B cell (primary cell): ENCODE results near the gene GNG3. TPM values are rescaled to one million over a fixed set of nuclear protein-coding genes. Genes with fewer than 3 reads are reported as not detected.

Experiments used
- ATAC-seq: fragments of 200-7000 bp; cut with Tn5 transposase; one replicate; pipeline ENCODE4 v1.10.0; 2021; ENCODE audit warnings: low read depth, mild to moderate bottlenecking, moderate number of reproducible peaks, moderate library complexity
- CTCF ChIA-PET: fragments of 350-600 bp; sonication (Branson Sonifier 250); formaldehyde crosslinking; loops from one replicate; lab custom pipeline; 2021; ENCODE audit warnings: antibody characterized with exemption, inconsistent platforms; lab: Charles Lee
- POLR2A ChIA-PET: fragments of 350-600 bp; sonication (Branson Sonifier 250); formaldehyde crosslinking; loops from one replicate; lab custom pipeline; 2021; ENCODE audit warnings: antibody characterized with exemption; lab: Charles Lee
- DNase-seq: peaks from one replicate; pipeline ENCODE4 v3.0.0; 2013
- H2AFZ ChIP-seq: 2 replicates; pipeline ENCODE4 v1.6.1; 2012; ENCODE audit warnings: mild to moderate bottlenecking, low read depth, low read length; ENCODE audit not compliant: insufficient read depth, poor library complexity, severe bottlenecking
- H3K27ac ChIP-seq, 2 donors: 1 replicate in 1 of 2; 2 replicates in 1 of 2; pipeline ENCODE4 v1.5.1; 2012 to 2013; ENCODE audit warnings: low read length in 2 of 2, mild to moderate bottlenecking in 2 of 2, moderate library complexity in 1 of 2
- H3K27me3 ChIP-seq, 4 experiments: fragments of 200-600 bp in 1 of 4; sonication (generic) in 1 of 4; replicated peaks in 1 of 4; 1 replicate in 2 of 4; 2 replicates in 2 of 4; pipeline versions ENCODE4 v1.6.1 to v1.7.0; 2013 to 2016; ENCODE audit warnings: low read length in 3 of 4, mild to moderate bottlenecking in 2 of 4, mixed read lengths in 1 of 4, moderate library complexity in 1 of 4; ENCODE audit not compliant: insufficient read depth in 4 of 4, control insufficient read depth in 3 of 4; ENCODE audit errors: control extremely low read depth in 1 of 4
- H3K36me3 ChIP-seq, 2 experiments: replicated peaks in 1 of 2; 1 replicate in 1 of 2; 2 replicates in 1 of 2; pipeline versions ENCODE4 v1.6.1 to v1.7.1; 2013; ENCODE audit warnings: low read length in 1 of 2; ENCODE audit not compliant: insufficient read depth in 2 of 2, control insufficient read depth in 1 of 2; ENCODE audit errors: control extremely low read depth in 1 of 2, extremely low read depth in 1 of 2
- H3K4me1 ChIP-seq, 2 donors: fragments of 200-600 bp in 1 of 2; sonication (generic) in 1 of 2; 1 replicate in 1 of 2; 2 replicates in 1 of 2; pipeline versions ENCODE4 v1.5.1 to v1.6.1; 2013 to 2017; ENCODE audit warnings: low read length in 2 of 2; ENCODE audit not compliant: control insufficient read depth in 2 of 2, insufficient read depth in 2 of 2
- H3K4me2 ChIP-seq: replicated peaks from 2 replicates; pipeline ENCODE3; 2012; ENCODE audit warnings: mild to moderate bottlenecking, low read depth, low read length; ENCODE audit not compliant: poor library complexity, severe bottlenecking
- H3K4me3 ChIP-seq, 5 experiments: fragments of 200-600 bp in 1 of 5; sonication (generic) in 1 of 5; 1 replicate in 3 of 5; 2 replicates in 2 of 5; pipeline versions ENCODE4 v1.5.1 to v1.7.0; 2011 to 2016; ENCODE audit warnings: low read length in 4 of 5, mild to moderate bottlenecking in 4 of 5, low read depth in 2 of 5, control low read depth in 1 of 5, moderate library complexity in 1 of 5; ENCODE audit not compliant: insufficient read depth in 1 of 5; ENCODE audit errors: control extremely low read depth in 1 of 5, extremely low read depth in 1 of 5
- H3K79me2 ChIP-seq: fragments of 200-600 bp; sonication (generic); one replicate; pipeline ENCODE4 v1.6.0; 2016; ENCODE audit warnings: low read length; ENCODE audit not compliant: control insufficient read depth, insufficient read depth
- H3K9ac ChIP-seq: fragments of 200-600 bp; sonication (generic); 2 replicates; pipeline ENCODE4 v1.6.1; 2017; ENCODE audit warnings: mild to moderate bottlenecking, low read length, moderate library complexity
- H3K9me3 ChIP-seq, 3 donors: one replicate each; pipeline versions ENCODE4 v1.6.1 to v1.7.1; 2013; ENCODE audit warnings: low read length in 2 of 3; ENCODE audit not compliant: control insufficient read depth in 2 of 3, insufficient read depth in 1 of 3; ENCODE audit errors: control extremely low read depth in 1 of 3
- H4K20me1 ChIP-seq: 2 replicates; pipeline ENCODE4 v1.6.0; 2012; ENCODE audit warnings: mild to moderate bottlenecking, low read length; ENCODE audit not compliant: insufficient read depth, control insufficient read depth, poor library complexity, severe bottlenecking
- H3K27ac Mint-ChIP-seq: one replicate; pipeline ENCODE4 v1.8.0; 2021; ENCODE audit warnings: mixed read lengths
- H3K27me3 Mint-ChIP-seq: one replicate; pipeline ENCODE4 v1.8.0; 2021; ENCODE audit warnings: mixed read lengths
- H3K4me1 Mint-ChIP-seq: one replicate; pipeline ENCODE4 v1.8.0; 2021; ENCODE audit warnings: mixed read lengths
- H3K4me3 Mint-ChIP-seq: one replicate; pipeline ENCODE4 v1.8.0; 2021; ENCODE audit warnings: mixed read lengths
- H3K9me3 Mint-ChIP-seq: one replicate; pipeline ENCODE4 v1.8.0; 2022; ENCODE audit warnings: mixed read lengths; ENCODE audit not compliant: insufficient read depth
- CTCF ChIP-seq: fragments of 200-600 bp; IDR thresholded peaks from one replicate; pipeline ENCODE4 v1.8.0; 2022; ENCODE audit warnings: antibody characterized with exemption, mild to moderate bottlenecking
- EZH2 ChIP-seq: IDR thresholded peaks from 2 replicates; pipeline ENCODE4 v1.6.1; 2012; ENCODE audit warnings: borderline replicate concordance, low read depth, mild to moderate bottlenecking, moderate library complexity, low read length; ENCODE audit not compliant: insufficient read depth, poor library complexity, severe bottlenecking
- WGBS: methylation state at CpG from one replicate; pipeline ENCODE4 v1.1.5; 2013; ENCODE audit warnings: missing lambda C conversion rate; ENCODE audit not compliant: insufficient coverage; 5-methylcytosine and 5-hydroxymethylcytosine counted together
- intact Hi-C: fragments of 100-400 bp; cut with micrococcal nuclease; formaldehyde crosslinking; loops from one replicate; pipeline ENCODE4 v1.10.0; 2022
- polyA plus RNA-seq: library from polyadenylated mRNA; depleted of rRNA; stranded (reverse); fragments of >200 nt; gene quantifications from 2 replicates; pipeline ENCODE4 v1.2.3, GENCODE V29; 2012
- total RNA-seq, 2 donors: library from RNA; stranded (reverse); fragments of 120-200 nt in 1 of 2; gene quantifications; 1 replicate in 1 of 2; 2 replicates in 1 of 2; pipeline versions ENCODE4 v1.2.3 to v1.2.4, GENCODE V29; 2013 to 2022

GNG3 gene
- total and polyA plus RNA-seq, 2 donors (not counting 1 experiment from before 2014, with no cell fraction given), result 2.1 to 5.5 TPM

GRCh38 chr11:62671608-62672389 is 35.7 kb upstream of the GNG3 start, which contains the start of the genes LBHD1 and UQCC3:
TSS of gene LBHD1 (minus strand) at chr11:62672267. CDS start at chr11:62670031, 2,236 bp downstream.
TSS of gene UQCC3 (plus strand) at chr11:62671673. CDS start at chr11:62671746, 73 bp downstream.
- Mint-ChIP-seq H3K27me3 (no peaks in the 10 kb centered on the region), H3K4me3 (peak within 1 kb of the TSS; percentile 100), H3K4me1 (peaks cover 48% of the 10 kb centered on the region), H3K9me3 (no peaks in the 10 kb centered on the region), H3K27ac (peak within 1 kb of the TSS; percentile 97)
- ChIA-PET POLR2A (interaction anchor here (0.6 to 2.8 kb wide), 22 partner anchors 8 to 220 kb away, joined by 3 to 21 read pairs (median 5); partner anchors contain the start of genes B3GAT3, EEF1G, GANAB and HNRNPUL2), CTCF (interaction anchor here (0.6 to 2.5 kb wide), 12 partner anchors 9 to 186 kb away, joined by 3 to 13 read pairs (median 4); partner anchors contain the start of genes B3GAT3, EEF1G, INTS5 and TUT1)
- no peaks in the 10 kb centered on the region for H3K9me3 ChIP-seq
- H3K27me3 ChIP-seq, result no peaks in the 10 kb centered on the region
- intact Hi-C loops, result loop anchor here (1.0 to 2.0 kb wide), 6 partner anchors 7 to 209 kb away; partner anchors contain the start of genes GANAB, HNRNPUL2, INTS5 and SLC3A2
- H3K79me2 ChIP-seq, result peaks cover 63% of the 10 kb centered on the region
- peaks cover 21 to 36% of the 10 kb centered on the region in 2 donors for H3K4me1 ChIP-seq
- H3K4me3 ChIP-seq, result peak within 1 kb of the TSS; percentile 85 to 97 (median 87)
- peak within 1 kb of the TSS; percentile 97 for H3K9ac ChIP-seq
- H4K20me1 ChIP-seq, result peaks cover 5% of the 10 kb centered on the region
- H3K4me2 ChIP-seq, result peak within 1 kb of the TSS; percentile 94
- peak; percentile 86 for DNase-seq
- H2AFZ ChIP-seq, result peak within 1 kb of the TSS; percentile 92
- ATAC-seq, result peak; percentile 77
- WGBS, result under 1% methylated on average over 59 of the region's 59 CpGs
- TF ChIP-seq EZH2 (no peak), CTCF (no peak)
- peaks cover 3 to 24% of the 10 kb centered on the region in 2 experiments for H3K36me3 ChIP-seq
- H3K27ac ChIP-seq, result peak within 1 kb of the TSS; percentile 56 to 71
